Right lobe of liver (tissue), 4 donors: ENCODE results near the gene OR4E1.

Source experiments
- POLR2A ChIP-seq: fragments of 450-650 bp; IDR thresholded peaks from one replicate; pipeline ENCODE4 v1.6.1; 2017; ENCODE audit warnings: antibody characterized with exemption, mild to moderate bottlenecking
- TF ChIP-seq, protein P1 (sequence below), 4 donors: fragments of 200-600 bp in 3 of 4; fragments of 450-650 bp in 1 of 4; IDR thresholded peaks; one replicate each; pipeline versions ENCODE4 v1.5.1 to v1.8.0; 2016 to 2022; ENCODE audit warnings: antibody characterized with exemption in 4 of 4, mild to moderate bottlenecking in 2 of 4
- donor health status: DM: no; HTN: no; CAD: no.
- donor health status: DM: no; HTN: no; CAD: no.
- donor health status: DM: no; HTN: yes; CAD: no.

DNA sequence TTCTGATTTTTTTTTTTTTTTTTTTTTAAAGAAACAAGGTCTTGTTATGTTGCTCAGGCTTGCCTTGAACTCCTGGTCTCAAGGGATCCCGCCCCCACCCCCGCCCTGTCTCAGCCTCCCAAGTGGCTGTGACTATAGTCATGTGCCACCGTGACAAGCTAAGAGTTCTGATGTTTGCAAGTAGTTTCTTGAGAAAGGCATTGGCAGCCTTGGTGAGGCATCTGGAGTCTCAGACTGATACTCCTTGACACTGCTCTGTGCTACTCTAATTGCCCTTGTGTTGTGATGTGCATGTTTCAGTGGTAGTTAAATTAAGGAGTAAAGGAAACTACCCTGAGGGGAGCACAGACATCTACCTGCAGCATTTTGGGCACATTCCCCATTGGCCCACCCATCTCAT is 46.2 kb upstream of the OR4E1 start:
- TF ChIP-seq POLR2A: no peak
- TF ChIP-seq, protein P1, sequence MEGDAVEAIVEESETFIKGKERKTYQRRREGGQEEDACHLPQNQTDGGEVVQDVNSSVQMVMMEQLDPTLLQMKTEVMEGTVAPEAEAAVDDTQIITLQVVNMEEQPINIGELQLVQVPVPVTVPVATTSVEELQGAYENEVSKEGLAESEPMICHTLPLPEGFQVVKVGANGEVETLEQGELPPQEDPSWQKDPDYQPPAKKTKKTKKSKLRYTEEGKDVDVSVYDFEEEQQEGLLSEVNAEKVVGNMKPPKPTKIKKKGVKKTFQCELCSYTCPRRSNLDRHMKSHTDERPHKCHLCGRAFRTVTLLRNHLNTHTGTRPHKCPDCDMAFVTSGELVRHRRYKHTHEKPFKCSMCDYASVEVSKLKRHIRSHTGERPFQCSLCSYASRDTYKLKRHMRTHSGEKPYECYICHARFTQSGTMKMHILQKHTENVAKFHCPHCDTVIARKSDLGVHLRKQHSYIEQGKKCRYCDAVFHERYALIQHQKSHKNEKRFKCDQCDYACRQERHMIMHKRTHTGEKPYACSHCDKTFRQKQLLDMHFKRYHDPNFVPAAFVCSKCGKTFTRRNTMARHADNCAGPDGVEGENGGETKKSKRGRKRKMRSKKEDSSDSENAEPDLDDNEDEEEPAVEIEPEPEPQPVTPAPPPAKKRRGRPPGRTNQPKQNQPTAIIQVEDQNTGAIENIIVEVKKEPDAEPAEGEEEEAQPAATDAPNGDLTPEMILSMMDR (IDR thresholded peaks at IDR 0.05): no peak
